OCI-LY3 (cell line): ENCODE measurements around the gene PEPD.

Experiments
- H2AFZ ChIP-seq: fragments of 200-600, 300-600 bp; shearing (Covaris generic); 2 replicates; pipeline ENCODE4 v1.6.0; 2014; ENCODE audit warnings: antibody characterized with exemption, low read depth, low read length
- H3K27ac ChIP-seq: fragments of 200-600, 300-600 bp; sonication (generic); 2 replicates; pipeline ENCODE4 v1.5.1; 2014; ENCODE audit warnings: mild to moderate bottlenecking, low read length, moderate library complexity, mixed read lengths
- H3K27me3 ChIP-seq: fragments of 200-600, 300-600 bp; sonication (generic); 2 replicates; pipeline ENCODE4 v1.6.1; 2014; ENCODE audit warnings: low read depth, low read length, mixed read lengths
- H3K36me3 ChIP-seq: fragments of 200-600, 300-600 bp; sonication (generic); replicated peaks from 2 replicates; pipeline ENCODE3; 2014; ENCODE audit warnings: low read depth, low read length, mixed read lengths
- H3K4me1 ChIP-seq: fragments of 300-600, 200-600 bp; sonication (generic); 2 replicates; pipeline ENCODE4 v1.6.1; 2014; ENCODE audit warnings: low read length, mixed read lengths
- H3K4me2 ChIP-seq: fragments of 200-600, 300-600 bp; sonication (generic); 2 replicates; pipeline ENCODE4 v1.6.1; 2014; ENCODE audit warnings: low read length, mixed read lengths
- H3K4me3 ChIP-seq: fragments of 300-600, 200-600 bp; sonication (generic); 2 replicates; pipeline ENCODE4 v1.5.1; 2014; ENCODE audit warnings: antibody characterized with exemption, mild to moderate bottlenecking, low read length, moderate library complexity
- H3K79me2 ChIP-seq: fragments of 300-600, 200-600 bp; shearing (Covaris generic); 2 replicates; pipeline ENCODE4 v1.6.1; 2014; ENCODE audit warnings: mild to moderate bottlenecking, low read length, mixed read lengths
- H3K9ac ChIP-seq: fragments of 300-600, 200-600 bp; shearing (Covaris generic); 2 replicates; pipeline ENCODE4 v1.6.0; 2014; ENCODE audit warnings: mild to moderate bottlenecking, low read length, moderate library complexity
- H3K9me3 ChIP-seq: fragments of 200-600, 300-600 bp; shearing (Covaris generic); 2 replicates; pipeline ENCODE4 v1.6.1; 2014; ENCODE audit warnings: low read length, mixed read lengths; ENCODE audit not compliant: insufficient read depth
- H4K20me1 ChIP-seq: fragments of 200-600, 300-600 bp; sonication (generic); 2 replicates; pipeline ENCODE4 v1.6.1; 2016; ENCODE audit warnings: low read length, mixed read lengths; ENCODE audit not compliant: insufficient read depth
- EZH2phosphoT487 ChIP-seq: fragments of 200-600 bp; shearing (Covaris generic); IDR thresholded peaks from 2 replicates; pipeline ENCODE4 v1.6.1; 2018; ENCODE audit warnings: antibody characterized with exemption, mixed run types, low read depth
- TF ChIP-seq, protein P1 (sequence below): fragments of 200-600, 300-600 bp; sonication (generic); IDR thresholded peaks from 2 replicates; pipeline ENCODE4 v1.5.1; 2014; ENCODE audit warnings: antibody characterized with exemption, low read length, low read depth

PEPD gene

DNA sequence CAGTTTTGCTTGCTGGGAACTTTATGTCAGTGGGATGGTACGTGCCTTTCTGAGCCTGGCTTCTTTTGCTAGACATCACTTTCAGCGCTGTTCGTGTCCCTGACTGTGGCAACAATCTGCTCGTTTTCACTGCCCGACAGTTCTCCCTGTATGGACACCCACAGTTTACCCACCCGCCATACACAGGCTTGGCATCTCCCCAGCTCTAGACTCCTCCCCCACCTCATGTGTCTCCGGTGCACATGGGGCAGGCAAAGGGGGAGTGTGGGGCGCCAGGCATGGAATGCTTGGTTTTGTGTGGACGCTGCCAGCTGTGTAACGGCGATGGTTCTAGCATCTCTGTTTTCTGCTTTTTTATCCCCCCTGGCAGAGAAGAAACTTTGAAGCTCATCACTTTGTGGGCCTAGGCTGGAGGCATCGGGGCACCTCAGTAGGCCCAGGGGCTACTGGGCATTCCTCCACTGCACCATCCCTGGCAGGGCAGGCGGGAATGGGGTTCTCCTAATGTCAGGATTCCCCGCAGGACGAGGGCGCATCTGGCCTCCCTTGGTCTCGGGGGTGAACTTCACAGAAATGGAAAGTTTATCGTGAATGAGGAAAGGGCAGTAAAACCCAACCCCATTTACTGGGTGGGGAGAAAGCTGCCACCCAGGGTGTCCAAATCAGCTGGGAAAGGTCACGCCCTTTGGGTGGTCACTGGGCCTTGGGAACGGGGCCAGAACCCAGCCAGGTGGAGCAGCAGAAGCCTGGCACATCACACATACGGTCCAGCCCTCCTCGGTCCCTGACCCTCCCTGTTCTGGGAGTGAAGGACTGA is 87.3 kb downstream of the PEPD start:
- Histone ChIP-seq H3K9ac (no peak overlapping the region), H3K9me3 (no peaks in the 10 kb centered on the region), H3K36me3 (no peaks in the 10 kb centered on the region), H3K27ac (no peak overlapping the region), H4K20me1 (no peaks in the 10 kb centered on the region), H3K4me1 (no peaks in the 10 kb centered on the region), H3K4me2 (no peak overlapping the region), H3K27me3 (no peaks in the 10 kb centered on the region), H3K79me2 (no peaks in the 10 kb centered on the region), H2AFZ (no peak overlapping the region), H3K4me3 (no peak overlapping the region)
- no peak for TF ChIP-seq EZH2phosphoT487
- TF ChIP-seq, protein P1, sequence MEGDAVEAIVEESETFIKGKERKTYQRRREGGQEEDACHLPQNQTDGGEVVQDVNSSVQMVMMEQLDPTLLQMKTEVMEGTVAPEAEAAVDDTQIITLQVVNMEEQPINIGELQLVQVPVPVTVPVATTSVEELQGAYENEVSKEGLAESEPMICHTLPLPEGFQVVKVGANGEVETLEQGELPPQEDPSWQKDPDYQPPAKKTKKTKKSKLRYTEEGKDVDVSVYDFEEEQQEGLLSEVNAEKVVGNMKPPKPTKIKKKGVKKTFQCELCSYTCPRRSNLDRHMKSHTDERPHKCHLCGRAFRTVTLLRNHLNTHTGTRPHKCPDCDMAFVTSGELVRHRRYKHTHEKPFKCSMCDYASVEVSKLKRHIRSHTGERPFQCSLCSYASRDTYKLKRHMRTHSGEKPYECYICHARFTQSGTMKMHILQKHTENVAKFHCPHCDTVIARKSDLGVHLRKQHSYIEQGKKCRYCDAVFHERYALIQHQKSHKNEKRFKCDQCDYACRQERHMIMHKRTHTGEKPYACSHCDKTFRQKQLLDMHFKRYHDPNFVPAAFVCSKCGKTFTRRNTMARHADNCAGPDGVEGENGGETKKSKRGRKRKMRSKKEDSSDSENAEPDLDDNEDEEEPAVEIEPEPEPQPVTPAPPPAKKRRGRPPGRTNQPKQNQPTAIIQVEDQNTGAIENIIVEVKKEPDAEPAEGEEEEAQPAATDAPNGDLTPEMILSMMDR: no peak

DNA sequence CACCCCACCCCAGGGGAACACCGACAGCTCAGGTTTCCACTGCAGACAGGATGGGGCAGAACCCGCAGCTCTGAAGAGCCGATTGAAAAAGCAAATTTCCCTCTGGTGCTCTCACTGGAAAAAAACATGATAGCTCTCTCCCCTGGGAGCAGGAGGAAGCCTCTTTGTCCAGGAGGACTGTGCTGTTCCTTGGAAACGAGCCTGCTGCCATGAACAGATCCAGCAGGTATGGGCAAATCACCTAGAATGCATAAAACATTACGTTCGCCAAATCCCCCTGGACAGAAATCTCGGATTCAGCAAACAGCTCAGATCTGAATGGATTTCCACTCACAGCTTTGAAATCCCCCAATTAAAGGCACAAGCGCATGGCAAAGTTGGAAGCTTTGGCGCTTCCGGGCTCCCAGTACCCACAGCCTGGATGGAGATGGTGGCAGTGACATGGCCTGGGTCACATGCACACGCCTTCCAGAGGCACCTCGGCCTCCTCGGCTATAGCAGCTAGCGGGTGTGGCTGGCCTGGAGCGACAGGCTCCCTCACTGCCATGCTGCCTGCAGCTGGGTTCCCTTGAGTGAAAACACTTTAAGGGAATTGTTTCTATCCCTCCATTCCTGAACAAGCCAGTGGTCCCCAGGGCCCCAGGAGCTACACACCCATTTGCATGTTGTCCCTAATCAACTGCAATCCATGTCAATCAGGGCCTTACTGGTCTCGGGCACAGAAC is 89.0 kb downstream of the PEPD start:
- Histone ChIP-seq H3K9ac (no peak overlapping the region), H3K36me3 (no peaks in the 10 kb centered on the region), H3K27me3 (no peaks in the 10 kb centered on the region), H3K27ac (no peak overlapping the region), H3K9me3 (no peaks in the 10 kb centered on the region), H3K79me2 (no peaks in the 10 kb centered on the region), H3K4me3 (no peak overlapping the region), H4K20me1 (no peaks in the 10 kb centered on the region), H2AFZ (no peak overlapping the region), H3K4me1 (no peaks in the 10 kb centered on the region), H3K4me2 (no peak overlapping the region)
- no peak for TF ChIP-seq EZH2phosphoT487
- TF ChIP-seq, protein P1: no peak

DNA sequence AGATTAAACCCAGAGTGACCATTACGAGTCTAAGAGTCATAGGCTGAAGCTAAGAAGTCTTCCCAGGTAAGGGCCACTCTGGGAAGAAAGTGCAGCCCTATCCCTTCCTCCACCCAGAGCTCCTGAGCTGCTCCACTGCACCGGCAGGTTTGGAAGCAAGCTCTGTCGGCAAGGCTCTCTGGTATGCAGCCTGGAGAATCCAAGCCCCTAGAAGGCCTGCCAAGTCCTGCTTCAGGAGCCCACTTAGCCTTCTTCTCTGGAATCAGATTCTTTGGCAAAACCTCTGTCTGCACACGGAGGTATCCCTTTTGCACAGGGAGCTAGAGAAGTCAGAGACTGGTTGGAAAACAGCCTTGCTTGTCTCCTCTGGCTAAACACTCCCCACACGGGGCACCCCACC is 89.6 kb downstream of the PEPD start:
- no peak overlapping the region for H3K27ac ChIP-seq
- H4K20me1 ChIP-seq: no peaks in the 10 kb centered on the region
- no peak overlapping the region for H3K9ac ChIP-seq
- TF ChIP-seq EZH2phosphoT487: no peak
- TF ChIP-seq, protein P1: no peak
- H3K9me3 ChIP-seq: no peaks in the 10 kb centered on the region
- H3K79me2 ChIP-seq: no peaks in the 10 kb centered on the region
- no peaks in the 10 kb centered on the region for H3K27me3 ChIP-seq
- no peak overlapping the region for H2AFZ ChIP-seq
- no peaks in the 10 kb centered on the region for H3K4me1 ChIP-seq
- no peaks in the 10 kb centered on the region for H3K36me3 ChIP-seq
- no peak overlapping the region for H3K4me2 ChIP-seq
- H3K4me3 ChIP-seq: no peak overlapping the region

DNA sequence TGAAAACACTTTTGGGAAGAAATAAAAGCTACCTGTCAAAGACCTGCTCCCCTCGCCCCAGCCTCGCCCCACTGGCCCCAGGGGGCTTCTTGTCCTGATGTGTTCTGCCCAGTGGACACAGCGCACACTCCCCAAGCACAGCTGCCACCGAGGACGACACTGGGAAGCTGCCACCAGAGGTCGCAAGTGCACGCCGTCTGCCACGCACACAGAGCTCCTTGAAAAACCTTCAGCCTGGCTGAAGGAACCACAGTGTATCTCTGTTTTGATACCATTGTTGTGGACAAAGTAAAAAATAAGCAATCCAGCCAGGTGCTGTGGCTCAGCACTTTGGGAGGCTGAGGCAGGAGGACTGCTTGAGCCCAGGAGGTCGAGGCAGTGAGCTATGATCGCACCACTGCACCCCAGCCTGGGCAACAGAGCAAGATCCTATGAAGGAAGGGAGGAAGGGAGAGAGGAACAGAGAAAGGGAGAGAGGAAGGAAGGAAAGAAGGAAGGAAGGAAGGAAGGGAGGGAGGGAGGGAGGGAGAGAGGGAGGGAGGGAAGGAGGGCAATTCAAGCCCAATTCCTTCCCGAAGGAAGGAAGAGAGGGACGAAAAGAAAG is 90.8 kb downstream of the PEPD start:
- no peaks in the 10 kb centered on the region for H3K36me3 ChIP-seq
- H3K9ac ChIP-seq: no peak overlapping the region
- H3K79me2 ChIP-seq: no peaks in the 10 kb centered on the region
- peak overlapping the region; percentile 30 for H3K4me3 ChIP-seq
- TF ChIP-seq, protein P1: peak; percentile 88
- TF ChIP-seq EZH2phosphoT487: no peak
- H3K9me3 ChIP-seq: no peaks in the 10 kb centered on the region
- H3K27me3 ChIP-seq: no peaks in the 10 kb centered on the region
- peak overlapping the region; percentile 34 for H3K4me2 ChIP-seq
- no peak overlapping the region for H3K27ac ChIP-seq
- H4K20me1 ChIP-seq: no peaks in the 10 kb centered on the region
- no peaks in the 10 kb centered on the region for H3K4me1 ChIP-seq
- peak overlapping the region; percentile 26; the same call in 1 of the 2 replicates for H2AFZ ChIP-seq
